HG02840 (cell line): ENCODE measurements around the gene UNC93A.
"Not testable (repeated sequence)": the region's sequence is repeated elsewhere in the genome, so short reads cannot be mapped to it uniquely, and the experiment has no call there.

Experiments
- ATAC-seq: cut with Tn5 transposase; IDR thresholded peaks from one replicate; pipeline ENCODE4 v1.9.1; 2021; ENCODE audit warnings: mild to moderate bottlenecking, moderate library complexity, moderate number of reproducible peaks; ENCODE audit not compliant: unreplicated experiment, low FRiP score

UNC93A gene

DNA sequence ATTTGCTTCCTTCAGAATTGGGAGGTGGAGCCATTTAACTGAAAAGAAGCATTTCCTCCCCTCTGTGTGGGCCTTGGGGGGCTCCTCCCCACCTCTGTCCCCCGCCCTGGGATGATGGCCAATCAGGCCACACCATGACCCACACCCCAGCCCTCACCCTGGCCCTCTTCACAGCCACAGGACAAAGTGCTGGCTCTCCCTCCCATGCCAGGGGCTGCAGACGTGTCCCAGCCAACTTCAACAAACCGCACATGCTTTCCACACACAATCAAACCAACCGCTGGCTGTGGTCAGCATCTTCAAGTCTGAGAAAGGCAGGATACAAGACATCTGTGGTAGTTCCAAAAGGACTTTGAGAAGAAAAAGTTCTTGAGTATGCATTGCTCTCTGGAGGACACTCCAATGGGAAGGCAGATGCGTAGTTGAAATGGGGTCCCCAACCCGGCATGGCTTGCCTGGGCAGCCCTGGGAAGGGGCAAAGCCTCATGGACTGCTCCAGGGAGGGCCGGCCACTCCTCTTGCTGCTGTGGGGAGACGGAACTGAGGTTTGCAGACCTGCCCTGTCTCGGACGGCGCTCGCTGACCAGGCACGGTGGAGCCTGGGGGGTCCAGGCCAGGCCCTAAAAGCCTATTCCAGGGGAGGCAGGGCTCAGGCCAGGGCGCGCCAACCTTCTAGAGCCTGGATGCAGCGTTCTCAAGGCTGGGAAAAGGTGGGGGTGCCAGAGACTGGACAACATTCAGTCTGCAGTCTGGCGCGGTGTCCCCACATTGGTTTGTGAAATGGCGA lies 45.9 kb downstream of the UNC93A start:
- no peak for ATAC-seq

DNA sequence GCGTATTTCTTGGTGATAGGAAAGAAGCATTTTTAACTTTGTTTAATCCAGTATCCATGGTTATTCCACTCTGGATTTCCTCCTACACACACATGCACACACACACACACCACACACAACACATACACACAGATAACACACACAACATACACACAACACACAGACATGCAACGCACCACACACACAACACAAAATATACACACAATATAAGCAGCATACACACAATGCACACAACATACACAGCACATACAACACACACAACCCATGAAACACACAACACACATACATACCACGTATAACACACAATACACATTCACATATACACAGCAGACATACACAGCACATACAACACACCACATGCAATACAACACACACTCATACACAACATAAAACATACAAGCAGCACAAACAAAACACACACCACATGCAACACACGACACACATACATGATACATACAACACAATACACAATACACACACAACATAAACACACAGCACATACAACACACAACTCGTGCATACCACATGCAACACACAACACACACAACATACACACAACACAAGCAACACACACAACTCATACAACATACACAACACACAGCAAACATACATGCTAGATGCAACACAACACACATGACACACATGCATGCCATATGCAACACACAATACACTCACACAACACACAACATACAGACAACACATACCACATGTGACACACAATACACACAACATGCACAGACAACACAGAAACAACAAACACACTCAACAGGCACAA lies 46.7 kb downstream of the UNC93A start:
- ATAC-seq, result no peak

DNA sequence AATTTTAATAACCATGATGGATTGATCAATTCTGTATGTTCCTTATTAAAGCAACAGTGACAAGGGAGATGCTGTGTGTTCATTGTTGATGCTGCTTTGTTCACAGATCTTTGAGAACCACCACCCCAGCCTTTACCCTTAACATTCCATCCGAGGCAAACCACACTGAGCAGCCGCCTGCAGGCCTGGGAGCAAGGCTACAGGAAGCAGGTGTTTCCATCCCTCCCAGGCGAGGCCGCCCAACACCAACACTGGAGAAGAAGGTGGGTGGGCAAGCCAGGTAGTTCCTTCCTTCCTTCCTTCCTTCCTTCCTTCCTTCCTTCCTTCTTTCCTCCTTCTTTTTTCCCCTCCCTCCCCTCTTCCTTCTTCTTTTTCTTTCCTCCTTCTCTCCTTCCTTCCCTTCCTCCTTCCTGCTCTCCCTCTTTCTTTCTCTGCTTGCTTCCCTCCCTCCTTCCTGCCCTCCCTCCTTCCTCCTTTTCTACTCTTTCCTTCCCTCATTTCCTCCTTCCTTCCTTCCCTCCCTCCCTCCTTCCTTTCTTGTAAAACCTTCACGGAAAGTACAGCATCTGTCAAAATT lies 47.5 kb downstream of the UNC93A start:
- no peak for ATAC-seq

DNA sequence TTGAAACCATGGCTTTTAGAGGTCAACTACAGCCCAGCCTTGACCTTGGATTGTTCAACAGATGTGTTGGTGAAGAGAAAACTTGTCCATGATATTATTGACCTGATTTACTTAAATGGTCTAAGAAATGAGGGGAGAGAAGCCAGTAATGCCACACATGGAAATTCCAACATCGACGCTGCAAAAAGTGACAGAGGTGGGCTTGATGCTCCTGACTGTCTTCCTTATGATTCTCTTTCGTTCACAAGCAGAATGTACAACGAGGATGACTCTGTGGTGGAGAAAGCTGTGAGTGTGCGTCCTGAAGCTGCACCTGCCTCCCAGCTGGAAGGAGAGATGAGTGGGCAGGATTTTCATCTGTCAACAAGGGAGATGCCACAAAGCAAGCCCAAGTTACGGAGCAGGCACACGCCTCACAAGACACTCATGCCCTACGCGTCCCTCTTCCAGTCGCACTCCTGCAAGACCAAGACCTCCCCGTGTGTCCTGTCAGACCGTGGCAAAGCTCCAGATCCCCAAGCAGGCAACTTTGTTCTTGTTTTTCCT lies 50.0 kb downstream of the UNC93A start:
- ATAC-seq, result no peak

DNA sequence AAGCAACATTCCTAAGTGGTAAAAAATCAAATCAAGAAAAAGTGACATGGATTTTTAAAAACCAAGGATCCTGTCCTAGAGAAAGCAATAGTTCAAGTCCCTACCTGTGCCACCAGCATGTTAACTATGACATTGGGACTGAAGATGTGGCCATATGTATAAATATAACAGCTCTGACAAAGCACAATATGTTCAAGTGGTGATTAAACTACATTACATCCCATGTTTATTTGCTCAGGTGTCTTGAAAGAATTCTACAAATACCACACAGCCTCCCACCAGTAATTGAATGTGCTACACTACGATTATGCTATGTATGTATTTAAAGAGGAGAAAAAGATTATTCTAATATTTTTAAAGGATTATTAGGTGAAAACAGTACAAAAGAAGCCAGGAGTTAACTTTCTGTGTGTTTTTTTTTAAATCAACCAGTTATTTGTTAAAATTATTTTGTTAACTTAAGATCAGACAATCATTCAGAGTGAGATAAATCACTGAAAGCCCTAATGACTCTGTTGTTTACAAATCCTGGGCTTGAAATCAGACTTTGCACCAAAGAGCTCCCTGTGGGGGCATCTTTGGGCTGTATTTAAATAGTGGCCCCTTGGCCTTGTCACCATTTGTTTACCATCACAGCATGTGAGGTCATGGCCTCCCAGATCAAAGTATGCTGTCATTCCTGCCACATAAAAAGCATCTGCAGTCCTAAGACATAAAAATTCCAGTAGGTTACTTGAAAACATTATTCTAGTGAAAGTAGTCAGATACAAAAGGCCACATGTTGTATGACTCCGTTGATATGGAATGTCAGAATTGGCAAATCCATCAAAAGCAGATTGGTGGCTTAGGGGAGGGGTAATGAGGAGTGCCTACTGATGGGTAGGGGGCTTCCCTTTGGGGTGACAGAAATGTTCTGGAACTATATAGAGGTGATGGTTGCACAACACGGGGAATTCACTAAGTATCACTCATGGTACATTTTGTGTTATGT lies 50.8 kb downstream of the UNC93A start:
- ATAC-seq, result no peak

DNA sequence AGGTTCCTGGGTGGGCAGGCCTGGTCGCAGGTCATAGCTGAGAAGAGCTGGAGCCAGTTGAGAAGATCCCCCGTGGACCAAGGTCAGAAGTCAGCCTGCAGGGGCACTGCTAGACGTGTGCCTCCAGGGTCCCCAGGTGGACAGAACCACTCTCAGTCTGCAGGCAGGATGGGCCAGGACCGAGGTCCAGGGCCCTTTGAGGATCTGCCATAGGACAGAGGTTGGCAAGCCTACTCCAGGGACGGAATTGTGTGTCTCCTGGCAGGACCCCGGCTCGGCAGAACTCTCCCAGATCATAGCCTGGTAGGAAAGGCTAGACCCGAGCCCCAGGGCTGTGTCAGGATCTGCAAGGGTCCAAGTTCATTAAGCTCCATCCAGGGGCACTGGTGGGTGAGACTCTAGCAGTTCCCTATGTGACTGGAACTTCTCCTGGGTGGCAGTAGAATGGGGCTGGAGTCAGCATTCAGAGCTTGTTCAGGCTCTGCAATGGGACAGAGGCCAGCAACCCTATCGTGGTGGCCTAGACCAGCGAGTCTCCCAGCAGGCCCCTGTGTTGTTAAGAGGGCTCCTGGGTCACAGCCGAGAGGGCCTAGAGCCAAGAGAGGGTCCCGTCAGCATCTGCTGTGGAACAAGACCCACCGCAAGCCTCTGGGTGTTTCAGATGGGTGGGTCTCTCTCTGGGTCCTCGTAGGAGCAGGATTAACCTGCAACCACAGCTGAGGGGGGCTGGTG lies 51.9 kb downstream of the UNC93A start:
- ATAC-seq, result no peak

DNA sequence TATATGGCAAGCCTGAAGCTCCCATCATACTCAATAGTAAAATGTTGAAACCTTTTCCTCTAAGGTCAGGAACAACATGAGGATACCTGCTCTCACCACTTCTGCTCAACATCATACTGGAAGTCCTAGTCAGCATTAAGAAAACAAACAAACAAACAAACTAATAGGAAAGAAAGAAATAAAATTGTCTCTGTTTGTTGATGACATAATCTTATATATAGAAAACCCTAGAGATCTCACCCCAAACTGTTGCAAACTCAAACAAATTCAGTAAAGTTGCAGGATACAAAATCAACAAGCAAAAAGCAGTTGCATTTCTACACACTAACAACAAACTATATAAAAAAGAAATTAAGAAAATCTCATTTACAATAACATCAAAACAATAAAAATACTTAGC lies 54.2 kb downstream of the UNC93A start:
- ATAC-seq, result no peak

DNA sequence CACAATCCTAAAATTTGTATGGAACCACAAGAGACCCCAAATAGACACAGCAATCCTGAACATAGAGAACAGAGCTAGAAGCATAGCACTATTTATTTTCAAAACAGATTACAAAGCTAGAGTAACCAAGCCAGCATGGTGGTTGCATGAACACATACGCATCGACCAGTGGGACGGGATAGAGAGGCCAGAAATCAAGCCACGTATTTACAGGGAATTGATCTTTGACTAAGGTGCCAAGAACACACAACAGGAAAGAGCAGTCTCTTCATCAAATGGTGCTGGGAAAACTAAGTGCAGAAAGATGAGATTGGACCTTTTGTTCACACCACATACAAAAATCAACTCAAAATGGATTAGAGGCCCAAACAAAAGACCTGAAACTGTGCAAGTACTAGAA lies 54.8 kb downstream of the UNC93A start:
- ATAC-seq, result no peak

DNA sequence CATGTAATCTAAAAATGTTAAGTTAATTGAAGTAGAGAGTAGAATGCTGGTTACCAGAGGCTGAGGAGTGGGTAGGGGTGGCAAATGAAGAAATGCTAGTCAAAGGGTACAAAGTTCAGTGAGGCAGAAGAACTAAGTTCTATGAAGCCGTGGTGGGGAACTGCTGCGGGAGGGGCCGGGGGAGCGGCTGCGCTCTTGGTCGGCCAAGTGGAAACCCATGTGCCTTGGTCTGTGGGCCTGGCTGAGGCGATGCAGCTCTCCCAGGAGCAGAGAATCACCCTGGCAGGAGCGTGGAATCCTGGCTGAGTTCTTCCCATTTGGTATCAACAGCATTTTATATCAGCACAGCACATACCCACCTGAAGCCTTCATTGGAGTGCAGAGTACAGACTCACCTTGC lies 56.1 kb downstream of the UNC93A start:
- no peak for ATAC-seq

DNA sequence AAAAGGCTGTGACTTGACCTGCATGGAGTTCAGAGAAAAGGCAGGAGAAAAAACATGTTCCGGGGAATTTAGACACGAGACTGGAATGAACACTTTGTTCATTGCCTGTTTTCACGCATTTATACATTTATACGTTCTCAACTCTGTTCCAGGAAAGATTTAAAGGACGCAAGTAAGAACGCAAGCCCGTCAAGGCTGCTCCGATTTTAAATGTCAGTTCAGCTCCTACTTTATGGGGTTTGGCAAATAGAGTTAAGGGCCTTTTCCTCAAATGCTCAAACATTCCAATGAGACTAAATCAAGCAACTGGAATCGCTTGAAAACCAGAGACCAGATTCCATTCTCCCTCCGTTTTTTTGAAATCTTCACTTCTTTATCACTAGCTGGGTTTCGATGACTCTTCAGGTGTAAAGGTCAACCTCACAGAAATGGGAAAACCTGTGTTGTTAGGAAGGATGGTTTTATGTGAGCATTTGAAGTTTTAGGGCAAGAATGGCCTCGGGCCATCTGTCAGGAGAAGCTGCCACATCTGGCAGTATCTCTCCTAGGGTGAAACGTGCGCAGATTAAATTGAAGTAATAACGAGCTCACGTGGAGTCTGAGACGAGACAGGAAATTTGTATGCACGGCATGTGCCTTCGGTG lies 58.6 kb downstream of the UNC93A start:
- no peak for ATAC-seq

DNA sequence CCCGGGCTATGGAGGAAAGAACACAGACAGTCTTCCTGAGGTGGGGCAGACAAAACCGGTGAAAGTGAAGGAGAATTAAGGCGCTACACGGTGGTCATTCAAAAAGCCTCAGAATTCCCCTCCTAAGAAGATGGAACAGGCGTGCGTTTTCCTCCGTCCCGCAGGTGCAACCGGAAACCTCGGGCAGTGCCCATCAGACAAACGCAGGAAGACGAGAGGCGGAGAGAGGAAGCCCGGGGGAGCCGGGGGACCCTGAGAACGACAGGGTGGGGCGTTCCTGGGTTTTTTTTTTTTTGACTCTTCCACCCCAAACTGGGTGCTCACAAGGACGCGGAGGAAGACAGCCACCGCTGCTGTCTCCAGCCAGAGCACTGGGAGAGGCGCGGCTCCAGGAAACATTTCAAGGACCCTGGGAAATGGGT lies 59.2 kb downstream of the UNC93A start:
- ATAC-seq, result no peak

DNA sequence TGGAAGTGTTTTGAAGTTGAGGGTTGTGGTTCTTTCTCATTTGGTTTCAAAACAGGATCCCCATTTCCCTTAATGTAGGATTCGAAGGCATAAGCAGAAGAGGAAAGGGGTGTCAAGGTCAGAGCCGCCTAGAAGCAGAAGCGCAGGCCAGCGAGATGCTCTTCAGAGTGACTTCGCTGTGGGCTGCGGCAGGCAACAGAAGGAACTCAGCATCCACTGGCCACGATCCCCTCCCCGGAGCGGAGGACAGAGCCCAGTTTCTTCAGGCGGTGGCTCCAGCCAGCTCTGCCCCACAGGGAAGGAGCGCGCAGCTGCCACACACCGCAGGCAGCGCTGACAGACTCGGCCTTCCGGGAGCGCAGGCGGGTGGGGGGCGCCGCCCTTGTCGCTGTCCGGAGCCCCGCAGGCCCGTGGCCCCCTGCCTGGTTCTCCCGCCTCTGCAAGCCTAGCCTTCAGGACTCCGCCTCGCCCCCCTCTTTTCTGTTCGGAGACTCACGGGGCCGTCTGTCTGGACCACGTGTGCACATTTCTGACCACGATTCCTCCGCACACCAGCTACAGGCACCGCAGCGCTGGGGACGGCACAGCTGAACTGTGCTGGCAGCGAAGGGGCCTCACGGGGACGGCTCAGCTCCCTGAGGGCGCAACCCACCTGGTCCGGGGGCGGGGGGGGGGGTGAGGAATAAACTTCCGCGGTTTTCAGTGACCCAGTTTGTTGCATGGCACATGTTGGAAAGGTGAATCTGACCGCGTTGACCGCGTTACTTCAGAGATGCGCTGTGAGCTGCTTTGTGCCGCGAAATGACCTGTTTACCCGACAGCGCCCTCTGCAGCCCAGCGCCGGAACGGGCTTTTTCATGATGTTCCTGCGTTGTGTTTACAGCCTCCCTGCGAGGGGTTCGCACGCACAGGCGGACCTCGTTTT lies 59.9 kb downstream of the UNC93A start:
- ATAC-seq, result no peak

DNA sequence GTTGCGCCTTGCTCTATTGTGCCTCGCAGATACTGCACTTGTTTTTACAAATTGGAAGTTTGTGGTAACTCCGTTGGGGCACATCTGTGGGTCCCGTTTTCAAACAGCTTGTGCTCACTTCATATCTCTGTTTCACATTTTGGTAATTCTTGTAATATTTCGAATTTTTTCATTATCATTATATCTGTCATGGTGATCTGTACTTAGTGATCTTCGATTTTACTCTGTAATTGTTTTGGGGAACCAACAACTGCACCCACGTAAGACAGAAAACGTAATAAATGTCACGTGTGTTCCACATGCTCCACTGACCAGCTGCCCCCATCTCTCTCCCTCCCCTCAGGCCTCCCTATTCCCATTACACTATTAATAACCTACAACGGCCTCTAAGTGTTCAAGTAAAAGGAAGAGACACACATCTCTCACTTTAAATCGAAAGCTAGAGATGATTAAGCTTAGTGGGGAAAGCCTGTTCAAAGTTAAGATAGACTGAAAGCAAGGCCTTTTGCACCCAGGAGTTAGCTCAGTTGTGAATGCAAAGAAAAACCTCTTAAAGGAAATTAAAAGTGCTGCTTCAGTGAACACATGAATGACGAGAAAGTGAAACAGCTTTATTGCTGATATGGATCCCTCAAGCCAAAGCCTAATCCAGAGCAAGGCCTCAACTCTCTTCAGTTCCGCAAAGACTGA lies 60.7 kb downstream of the UNC93A start:
- no peak for ATAC-seq

DNA sequence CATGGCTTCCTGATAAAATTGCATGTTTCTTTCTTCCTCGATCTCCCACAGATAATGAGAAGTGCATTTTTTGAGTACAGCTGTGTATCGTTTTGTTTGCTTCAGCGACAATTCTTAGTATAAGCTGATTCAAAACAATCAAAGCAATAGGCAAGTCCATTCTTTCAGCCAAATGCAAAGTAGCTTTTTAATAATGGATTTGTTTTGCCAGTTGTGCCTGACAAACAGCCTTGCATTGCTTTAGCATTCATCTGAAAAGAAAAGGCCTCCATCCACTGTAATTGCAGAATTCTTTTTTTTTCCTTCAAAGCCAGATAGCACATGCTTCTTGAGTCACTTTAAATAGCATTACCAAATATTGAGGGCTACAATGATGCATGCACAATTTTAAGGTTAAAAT lies 65.8 kb downstream of the UNC93A start:
- ATAC-seq, result no peak

DNA sequence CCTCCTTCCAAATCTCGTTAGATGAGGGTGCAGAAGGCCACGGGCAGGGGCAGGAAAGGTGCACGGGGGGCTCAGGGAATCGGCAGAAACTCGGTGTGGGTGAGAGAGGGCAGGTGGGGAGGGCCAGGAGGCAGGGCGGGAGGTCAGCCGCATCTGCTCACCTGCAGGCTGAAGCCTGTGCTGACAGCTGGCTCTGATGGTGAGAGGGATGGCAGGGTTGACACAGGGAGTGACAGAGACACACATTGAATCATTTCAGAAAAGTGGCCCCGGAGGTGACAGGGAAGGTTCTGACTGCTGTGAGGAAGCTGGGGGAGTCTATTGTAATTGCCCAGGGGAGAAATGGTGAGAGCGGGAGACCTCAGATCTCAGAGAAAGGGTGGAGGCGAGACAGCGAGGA lies 67.3 kb downstream of the UNC93A start:
- ATAC-seq, result not testable (repeated sequence)

DNA sequence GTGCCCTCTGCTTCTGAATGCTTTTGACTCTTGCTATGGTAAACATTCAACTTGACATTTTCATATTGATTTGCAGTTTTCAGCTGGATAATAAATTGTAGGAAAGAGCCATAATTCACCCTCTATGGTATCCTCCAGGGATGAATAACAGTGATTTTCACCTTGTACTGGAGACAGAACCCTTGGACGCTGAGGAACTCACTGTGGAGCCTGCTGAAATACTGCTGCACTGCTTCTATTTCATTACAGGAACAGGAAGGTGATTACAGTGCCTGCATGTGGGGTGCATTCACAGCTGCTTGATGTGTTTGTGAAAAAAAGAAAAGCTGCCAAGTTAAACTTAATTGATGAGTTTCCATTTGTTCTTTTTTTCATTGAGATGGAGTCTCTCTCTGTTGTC lies 70.1 kb downstream of the UNC93A start:
- ATAC-seq, result not testable (repeated sequence)
